Measurements from ENCODE around the gene KRT2.

The KRT2 gene

DNA sequence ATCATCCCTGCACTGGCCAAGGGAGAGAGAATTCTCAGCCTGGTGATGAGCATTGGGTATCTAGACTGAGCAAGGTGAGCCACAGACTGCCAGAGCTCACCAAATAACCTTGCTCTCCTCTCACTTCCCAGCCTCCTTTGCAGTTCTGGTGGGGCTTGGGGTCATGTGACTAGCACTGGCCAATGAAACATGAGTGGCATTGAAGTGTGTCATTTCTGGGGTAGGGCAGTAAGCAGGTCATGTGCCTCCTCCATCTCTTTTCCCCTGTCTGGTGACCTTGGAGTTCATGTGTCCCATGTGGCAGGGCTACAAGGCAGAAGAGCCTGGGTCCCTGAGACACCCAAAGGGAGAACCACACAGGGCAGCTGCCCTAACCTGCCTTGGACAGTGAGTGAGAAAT is 47.2 kb downstream of the KRT2 start:
- H3K4me3 ChIP-seq (ENCODE audit: low read depth, low read length) = no peak overlapping the region
- no peak for DNase-seq (ENCODE audit: low read depth)
- TF ChIP-seq, protein P1, sequence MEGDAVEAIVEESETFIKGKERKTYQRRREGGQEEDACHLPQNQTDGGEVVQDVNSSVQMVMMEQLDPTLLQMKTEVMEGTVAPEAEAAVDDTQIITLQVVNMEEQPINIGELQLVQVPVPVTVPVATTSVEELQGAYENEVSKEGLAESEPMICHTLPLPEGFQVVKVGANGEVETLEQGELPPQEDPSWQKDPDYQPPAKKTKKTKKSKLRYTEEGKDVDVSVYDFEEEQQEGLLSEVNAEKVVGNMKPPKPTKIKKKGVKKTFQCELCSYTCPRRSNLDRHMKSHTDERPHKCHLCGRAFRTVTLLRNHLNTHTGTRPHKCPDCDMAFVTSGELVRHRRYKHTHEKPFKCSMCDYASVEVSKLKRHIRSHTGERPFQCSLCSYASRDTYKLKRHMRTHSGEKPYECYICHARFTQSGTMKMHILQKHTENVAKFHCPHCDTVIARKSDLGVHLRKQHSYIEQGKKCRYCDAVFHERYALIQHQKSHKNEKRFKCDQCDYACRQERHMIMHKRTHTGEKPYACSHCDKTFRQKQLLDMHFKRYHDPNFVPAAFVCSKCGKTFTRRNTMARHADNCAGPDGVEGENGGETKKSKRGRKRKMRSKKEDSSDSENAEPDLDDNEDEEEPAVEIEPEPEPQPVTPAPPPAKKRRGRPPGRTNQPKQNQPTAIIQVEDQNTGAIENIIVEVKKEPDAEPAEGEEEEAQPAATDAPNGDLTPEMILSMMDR (conservative IDR thresholded peaks at IDR 0.05; ENCODE audit: low read depth, low read length) = no peak

DNA sequence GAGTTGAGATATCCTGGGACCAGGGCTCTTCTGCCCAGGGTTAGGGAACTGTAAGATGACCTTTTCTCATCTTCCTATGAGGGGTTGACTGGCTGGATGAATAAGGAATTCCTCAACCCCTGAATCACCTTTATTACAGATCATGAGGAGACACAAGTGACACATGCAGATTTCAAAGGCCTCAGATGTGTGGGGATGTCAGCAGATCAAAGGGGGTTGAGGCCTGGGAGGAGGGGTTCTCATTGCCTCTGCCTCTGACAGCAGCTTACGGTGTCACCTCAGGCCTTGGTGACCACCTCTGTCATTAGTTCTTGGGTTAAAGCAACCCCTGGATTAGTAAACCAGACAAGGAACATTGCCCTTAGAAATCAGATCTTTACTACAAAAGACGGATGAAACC is 48.7 kb downstream of the KRT2 start:
- DNase-seq (ENCODE audit: low read depth) = no peak

DNA sequence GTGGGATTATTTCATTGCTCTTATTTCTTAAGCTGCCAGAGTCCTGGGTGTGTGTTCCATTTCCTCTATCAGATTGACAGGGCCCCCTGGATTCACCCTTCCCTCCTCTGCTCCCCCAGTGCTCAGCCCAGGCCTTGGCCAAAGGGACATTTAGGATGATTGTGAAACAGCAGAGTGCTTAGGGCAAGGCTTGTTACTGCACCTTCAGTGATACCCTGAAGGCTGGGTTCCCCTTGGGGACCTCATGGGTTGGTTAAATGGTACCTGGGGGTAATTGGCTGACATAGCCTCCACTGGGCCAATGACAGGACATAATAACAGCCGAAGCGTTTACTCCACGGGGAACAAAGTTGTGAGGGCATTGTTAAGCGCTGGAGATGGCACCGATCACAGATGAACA is 49.5 kb downstream of the KRT2 start:
- TF ChIP-seq, protein P1 (conservative IDR thresholded peaks at IDR 0.05; ENCODE audit: low read depth, low read length) = no peak
- no peak overlapping the region for H3K4me3 ChIP-seq (ENCODE audit: low read depth, low read length)
- DNase-seq (ENCODE audit: low read depth) = no peak

More for the DNA sequence above, 48.7 kb downstream of the KRT2 start:
- H3K4me3 ChIP-seq (ENCODE audit: low read depth, low read length) = no peak overlapping the region
- TF ChIP-seq, protein P1 (conservative IDR thresholded peaks at IDR 0.05; ENCODE audit: low read depth, low read length) = no peak

DNA sequence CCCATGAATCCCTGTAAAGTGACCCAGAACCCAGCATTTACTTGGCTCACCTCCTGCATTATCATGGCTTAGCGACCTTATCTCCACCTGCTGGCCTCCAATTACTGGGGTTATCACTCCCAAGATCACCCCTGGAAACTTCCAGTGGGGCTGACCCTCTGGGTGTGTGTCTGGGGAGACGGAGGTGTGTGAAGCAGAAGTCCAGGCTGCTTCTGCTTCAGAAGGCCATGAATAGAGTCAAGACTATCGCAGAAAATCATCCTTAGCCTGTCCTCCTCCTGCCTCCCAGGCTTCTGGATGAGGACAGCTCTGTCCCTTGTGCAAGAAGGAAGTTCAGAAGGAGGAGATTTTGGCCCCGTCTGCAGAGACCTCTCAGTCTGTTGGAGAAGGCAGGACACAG is 50.3 kb downstream of the KRT2 start:
- no peak overlapping the region for H3K4me3 ChIP-seq (ENCODE audit: low read depth, low read length)
- DNase-seq (ENCODE audit: low read depth) = no peak

DNA sequence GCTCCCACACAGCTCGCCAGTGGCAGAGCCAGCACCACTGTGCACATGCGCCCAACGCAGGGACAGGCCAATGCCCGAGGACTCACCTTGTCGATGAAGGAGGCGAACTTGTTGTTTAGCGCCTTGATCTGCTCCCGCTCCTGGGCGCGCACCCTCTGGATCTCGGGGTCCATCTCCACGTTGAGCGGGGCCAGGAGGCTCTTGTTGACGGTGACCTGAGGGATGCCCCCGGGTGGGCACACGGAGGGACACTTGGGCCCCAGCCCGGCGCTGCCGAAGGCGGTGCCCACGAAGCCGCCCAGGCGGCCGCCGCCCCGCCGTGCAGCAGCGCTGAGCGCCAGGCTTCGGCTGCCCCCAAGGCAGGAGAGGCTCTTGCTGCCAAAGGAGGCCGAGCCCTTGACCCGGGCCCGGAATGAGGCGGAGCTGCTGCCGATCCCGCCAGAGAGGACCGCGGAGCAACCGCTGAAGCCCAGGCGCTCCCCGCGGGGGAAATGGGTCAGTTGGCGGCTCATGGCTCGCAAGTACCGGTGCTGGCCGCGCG is 51.0 kb downstream of the KRT2 start, which contains the start of gene KRT72:
KRT72 (minus strand) TSS at position 523 of the 541 bp plus-strand sequence; CDS start at position 512, 11 bp downstream.
- TF ChIP-seq, protein P1 (conservative IDR thresholded peaks at IDR 0.05; ENCODE audit: low read depth, low read length) = no peak
- no peak for DNase-seq (ENCODE audit: low read depth)
- no peak within 1 kb of the TSS for H3K4me3 ChIP-seq (ENCODE audit: low read depth, low read length)

More for the DNA sequence above, 50.3 kb downstream of the KRT2 start:
- TF ChIP-seq, protein P1 (conservative IDR thresholded peaks at IDR 0.05; ENCODE audit: low read depth, low read length) = no peak

DNA sequence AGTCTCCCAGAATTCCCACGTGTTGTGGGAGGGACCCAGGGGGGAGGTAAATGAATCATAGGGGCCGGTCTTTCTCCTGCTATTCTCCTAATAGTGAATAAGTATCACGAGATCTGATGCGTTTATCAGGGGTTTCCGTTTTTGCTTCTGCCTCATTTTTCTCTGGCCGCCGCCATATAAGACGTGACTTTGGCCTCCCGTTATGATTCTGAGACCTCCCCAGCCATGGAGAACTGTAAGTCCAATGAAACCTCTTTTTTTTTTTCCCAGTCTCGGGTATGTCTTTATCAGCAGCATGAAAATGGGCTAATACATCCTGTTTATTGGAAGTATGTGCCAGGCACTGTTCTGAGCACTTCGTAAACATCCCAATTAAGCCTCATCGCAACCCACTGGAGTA is 51.5 kb downstream of the KRT2 start:
- TF ChIP-seq, protein P1 (conservative IDR thresholded peaks at IDR 0.05; ENCODE audit: low read depth, low read length) = no peak
- no peak overlapping the region for H3K4me3 ChIP-seq (ENCODE audit: low read depth, low read length)
- DNase-seq (ENCODE audit: low read depth) = no peak

DNA sequence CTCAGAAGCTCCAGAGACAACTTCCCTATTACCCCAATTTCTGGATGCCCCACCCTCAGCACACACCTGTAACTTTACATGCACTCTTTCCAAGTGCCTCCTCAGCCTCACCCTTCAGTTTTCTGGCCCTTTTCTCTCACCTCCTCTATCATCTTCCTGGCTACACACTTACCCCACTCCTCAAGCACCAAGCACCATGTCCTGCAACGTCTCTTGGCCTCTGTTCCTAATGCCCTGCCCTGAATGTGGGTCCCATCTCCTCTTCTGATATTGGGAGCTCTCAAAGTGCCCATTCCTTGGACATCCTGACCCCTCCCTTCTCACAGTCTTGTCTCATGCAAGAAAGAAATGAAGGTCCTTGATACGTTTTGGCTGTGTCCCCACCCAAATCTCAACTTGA is 51.9 kb downstream of the KRT2 start:
- TF ChIP-seq, protein P1 (conservative IDR thresholded peaks at IDR 0.05; ENCODE audit: low read depth, low read length) = no peak
- H3K4me3 ChIP-seq (ENCODE audit: low read depth, low read length) = no peak overlapping the region
- DNase-seq (ENCODE audit: low read depth) = no peak
